ENCODE results near the gene TXNRD1. TPM values are rescaled to one million over a fixed set of nuclear protein-coding genes. Genes with fewer than 3 reads are reported as not detected.

Gene TXNRD1
- total and polyA plus RNA-seq, 8 donors, result 54.6 to 174 (median 61.1) TPM

DNA sequence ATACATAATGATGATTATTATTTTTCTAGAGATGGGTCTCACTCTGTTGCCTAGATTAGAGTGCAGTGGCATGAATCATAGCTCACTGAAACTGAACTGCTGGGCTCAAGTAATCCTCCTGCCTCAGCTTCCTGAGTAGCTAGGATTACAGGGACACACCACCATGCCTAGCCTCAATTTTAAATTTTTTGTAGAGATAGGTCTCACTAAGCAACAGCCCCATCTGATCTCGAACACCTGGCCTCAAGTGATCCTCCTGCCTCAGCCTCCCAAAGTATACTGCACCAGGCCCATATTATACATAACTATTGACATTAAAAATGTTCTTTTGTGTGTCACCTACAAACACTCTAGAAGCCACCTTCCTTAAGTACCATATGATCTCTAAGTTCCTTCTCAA, 3.4 kb downstream of the TXNRD1 start:
- peaks cover 0 to 10% of the 10 kb centered on the region in 2 donors for H3K27me3 ChIP-seq

DNA sequence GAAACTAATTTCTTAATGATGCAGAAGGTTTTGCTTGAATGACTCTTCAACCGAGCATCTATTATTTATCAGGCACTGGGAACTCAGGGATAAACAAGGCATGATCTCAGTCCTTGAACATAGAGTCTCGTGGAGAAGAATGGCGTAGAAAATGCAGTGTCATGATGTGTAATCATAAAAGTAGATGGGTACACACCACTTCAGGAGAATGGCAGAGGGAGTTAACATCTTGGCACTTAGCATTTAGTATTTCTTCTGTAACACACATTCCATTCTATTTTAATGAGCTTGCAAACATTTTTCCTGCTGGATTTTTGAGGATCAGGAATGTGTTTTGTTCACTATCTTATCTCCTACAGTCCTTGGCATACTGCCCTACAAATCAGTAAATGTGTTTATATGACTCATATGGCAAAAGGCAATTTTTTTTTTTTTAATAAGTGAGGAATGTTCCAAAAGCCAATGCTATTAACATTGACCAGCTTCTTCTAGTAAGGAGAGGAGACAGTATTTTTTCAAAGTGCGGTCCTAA, 3.8 kb downstream of the TXNRD1 start:
- TF ChIP-seq, protein P1, sequence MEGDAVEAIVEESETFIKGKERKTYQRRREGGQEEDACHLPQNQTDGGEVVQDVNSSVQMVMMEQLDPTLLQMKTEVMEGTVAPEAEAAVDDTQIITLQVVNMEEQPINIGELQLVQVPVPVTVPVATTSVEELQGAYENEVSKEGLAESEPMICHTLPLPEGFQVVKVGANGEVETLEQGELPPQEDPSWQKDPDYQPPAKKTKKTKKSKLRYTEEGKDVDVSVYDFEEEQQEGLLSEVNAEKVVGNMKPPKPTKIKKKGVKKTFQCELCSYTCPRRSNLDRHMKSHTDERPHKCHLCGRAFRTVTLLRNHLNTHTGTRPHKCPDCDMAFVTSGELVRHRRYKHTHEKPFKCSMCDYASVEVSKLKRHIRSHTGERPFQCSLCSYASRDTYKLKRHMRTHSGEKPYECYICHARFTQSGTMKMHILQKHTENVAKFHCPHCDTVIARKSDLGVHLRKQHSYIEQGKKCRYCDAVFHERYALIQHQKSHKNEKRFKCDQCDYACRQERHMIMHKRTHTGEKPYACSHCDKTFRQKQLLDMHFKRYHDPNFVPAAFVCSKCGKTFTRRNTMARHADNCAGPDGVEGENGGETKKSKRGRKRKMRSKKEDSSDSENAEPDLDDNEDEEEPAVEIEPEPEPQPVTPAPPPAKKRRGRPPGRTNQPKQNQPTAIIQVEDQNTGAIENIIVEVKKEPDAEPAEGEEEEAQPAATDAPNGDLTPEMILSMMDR (IDR thresholded peaks at IDR 0.05), result no peak
- intact Hi-C loops (cut with DNase I), result no loop called here
- Histone ChIP-seq H3K27me3 (peaks cover 0 to 10% of the 10 kb centered on the region in 2 donors), H3K4me1 (peaks cover 10 to 36% of the 10 kb centered on the region in 2 donors), H3K4me3 (no peak overlapping the region), H3K36me3 (no peaks in the 10 kb centered on the region), H3K27ac (peak overlapping the region; percentile 79), H3K9me3 (no peaks in the 10 kb centered on the region)
- peak in 2 of 4 donors; percentile 69 to 72 for DNase-seq
- peak; percentile 65 for ATAC-seq

More for the DNA sequence above, 3.4 kb downstream of the TXNRD1 start:
- intact Hi-C loops (cut with DNase I), result no loop called here
- DNase-seq, result no peak
- Histone ChIP-seq H3K4me1 (peaks cover 10 to 36% of the 10 kb centered on the region in 2 donors), H3K9me3 (no peaks in the 10 kb centered on the region), H3K27ac (peak overlapping the region; percentile 79), H3K4me3 (no peak overlapping the region), H3K36me3 (no peaks in the 10 kb centered on the region)
- TF ChIP-seq, protein P1 (IDR thresholded peaks at IDR 0.05), result no peak
- ATAC-seq, result peak; percentile 2

DNA sequence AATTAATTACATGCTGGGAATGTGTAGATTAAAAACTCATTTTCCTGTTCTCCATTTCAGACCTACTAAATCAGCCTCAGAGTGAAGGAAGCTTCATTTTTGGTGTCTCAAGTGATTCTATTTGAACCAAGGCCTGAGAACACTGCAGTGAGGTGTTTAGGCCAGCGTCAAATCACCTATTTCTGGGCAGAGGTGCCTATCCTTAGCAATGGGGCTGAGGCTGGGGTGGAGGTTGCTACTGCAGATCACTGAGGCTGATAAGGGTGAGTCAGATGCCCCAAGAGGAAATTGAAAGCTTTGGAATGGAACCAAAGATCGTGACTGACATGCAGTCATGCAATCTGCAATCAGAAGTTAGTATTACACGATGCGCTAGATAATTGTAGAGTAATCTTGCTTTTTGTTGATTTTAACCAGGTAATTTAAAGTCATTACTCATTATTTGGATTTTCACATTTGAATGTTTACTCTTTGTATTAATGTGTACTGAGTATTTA, 4.4 kb downstream of the TXNRD1 start:
- H3K27ac ChIP-seq, result peak overlapping the region; percentile 79
- DNase-seq, result peak in 1 of 4 donors; percentile 35
- TF ChIP-seq, protein P1 (IDR thresholded peaks at IDR 0.05), result no peak
- no peaks in the 10 kb centered on the region for H3K9me3 ChIP-seq
- peaks cover 10 to 36% of the 10 kb centered on the region in 2 donors for H3K4me1 ChIP-seq
- H3K4me3 ChIP-seq, result no peak overlapping the region
- ATAC-seq, result peak; percentile 42
- no peaks in the 10 kb centered on the region for H3K36me3 ChIP-seq
- H3K27me3 ChIP-seq, result peaks cover 0 to 10% of the 10 kb centered on the region in 2 donors
- intact Hi-C loops (cut with DNase I), result no loop called here

DNA sequence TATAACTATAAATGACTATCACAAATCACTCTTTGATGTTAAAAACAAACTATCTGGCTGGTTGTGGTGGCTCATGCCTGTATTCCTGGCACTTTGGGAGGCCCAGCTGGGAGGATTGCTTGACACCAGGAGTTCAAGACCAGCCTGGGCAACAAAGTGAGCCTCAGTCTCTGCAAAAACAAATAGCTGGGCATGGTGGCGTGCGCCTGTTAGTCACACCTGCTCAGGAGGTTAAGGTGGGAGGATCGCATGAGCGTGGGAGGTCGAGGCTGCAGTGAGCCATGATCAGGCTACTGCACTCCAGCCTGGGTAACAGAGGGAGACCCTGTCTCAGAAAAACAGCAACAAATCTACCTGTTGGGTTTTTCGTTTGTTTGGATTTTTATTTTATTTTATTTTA, 5.4 kb downstream of the TXNRD1 start:
- Histone ChIP-seq H3K4me1 (peaks cover 7 to 28% of the 10 kb centered on the region in 2 donors), H3K4me3 (no peak overlapping the region), H3K27me3 (peaks cover 0 to 7% of the 10 kb centered on the region in 2 donors), H3K9me3 (no peaks in the 10 kb centered on the region), H3K36me3 (no peaks in the 10 kb centered on the region), H3K27ac (no peak overlapping the region)
- TF ChIP-seq, protein P1 (IDR thresholded peaks at IDR 0.05), result no peak
- ATAC-seq (no peak), DNase-seq (no peak)
- intact Hi-C loops (cut with DNase I), result no loop called here

DNA sequence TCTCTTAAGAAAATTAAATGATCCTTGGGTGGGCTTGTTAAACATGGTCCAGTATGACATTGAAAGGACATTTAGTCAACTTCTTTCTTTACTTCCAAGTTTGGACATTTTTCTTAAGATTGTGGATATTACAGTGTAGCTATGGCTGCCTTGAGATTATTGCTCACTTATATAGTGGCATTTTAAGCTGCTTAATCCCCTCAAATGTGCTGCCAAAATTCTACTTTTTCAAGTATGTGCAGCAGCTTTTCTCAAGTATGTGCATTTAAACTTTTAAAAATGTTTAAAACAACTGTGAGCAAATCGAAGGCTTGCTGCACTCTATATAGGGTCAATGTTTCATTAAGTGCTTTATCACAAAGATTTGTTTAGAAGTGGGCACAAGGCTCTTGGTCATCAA, 7.4 kb downstream of the TXNRD1 start:
- ATAC-seq (no peak), DNase-seq (no peak)

More for the DNA sequence above, 7.4 kb downstream of the TXNRD1 start:
- Histone ChIP-seq H3K4me1 (peaks cover 7 to 21% of the 10 kb centered on the region in 2 donors), H3K36me3 (no peaks in the 10 kb centered on the region), H3K27me3 (no peaks in the 10 kb centered on the region), H3K27ac (no peak overlapping the region), H3K9me3 (no peaks in the 10 kb centered on the region), H3K4me3 (no peak overlapping the region)
- intact Hi-C loops (cut with DNase I), result no loop called here
- TF ChIP-seq, protein P1 (IDR thresholded peaks at IDR 0.05), result no peak

Data from left lung (tissue), 10 donors.